HG03108 (cell line): ENCODE results near the gene COMMD1.
"Not testable (repeated sequence)": the region's sequence is repeated elsewhere in the genome, so short reads cannot be mapped to it uniquely, and the experiment has no call there.

Experiments
- ATAC-seq: cut with Tn5 transposase; IDR thresholded peaks from one replicate; pipeline ENCODE4 v1.9.1; 2021; ENCODE audit warnings: moderate library complexity; ENCODE audit not compliant: unreplicated experiment

The COMMD1 gene

DNA sequence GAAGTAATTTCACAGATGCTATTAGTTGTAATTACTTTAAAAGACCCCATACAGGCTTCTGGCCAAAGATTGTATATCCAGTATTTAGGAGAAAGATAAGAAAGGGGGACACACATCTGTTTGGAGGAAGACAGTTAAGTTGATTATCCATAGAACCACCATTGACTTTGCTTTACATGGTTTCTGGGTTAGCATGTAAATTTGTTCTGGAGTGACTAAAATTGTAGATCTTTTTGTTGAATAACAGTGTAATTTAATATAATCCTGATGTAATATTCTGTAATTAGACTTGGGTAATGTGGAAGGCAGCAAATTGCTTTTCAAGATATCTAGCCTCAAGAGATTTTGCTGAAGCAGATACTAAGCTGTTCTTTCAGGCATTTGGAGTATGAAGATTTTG, 17.2 kb downstream of the COMMD1 start:
- no peak for ATAC-seq

DNA sequence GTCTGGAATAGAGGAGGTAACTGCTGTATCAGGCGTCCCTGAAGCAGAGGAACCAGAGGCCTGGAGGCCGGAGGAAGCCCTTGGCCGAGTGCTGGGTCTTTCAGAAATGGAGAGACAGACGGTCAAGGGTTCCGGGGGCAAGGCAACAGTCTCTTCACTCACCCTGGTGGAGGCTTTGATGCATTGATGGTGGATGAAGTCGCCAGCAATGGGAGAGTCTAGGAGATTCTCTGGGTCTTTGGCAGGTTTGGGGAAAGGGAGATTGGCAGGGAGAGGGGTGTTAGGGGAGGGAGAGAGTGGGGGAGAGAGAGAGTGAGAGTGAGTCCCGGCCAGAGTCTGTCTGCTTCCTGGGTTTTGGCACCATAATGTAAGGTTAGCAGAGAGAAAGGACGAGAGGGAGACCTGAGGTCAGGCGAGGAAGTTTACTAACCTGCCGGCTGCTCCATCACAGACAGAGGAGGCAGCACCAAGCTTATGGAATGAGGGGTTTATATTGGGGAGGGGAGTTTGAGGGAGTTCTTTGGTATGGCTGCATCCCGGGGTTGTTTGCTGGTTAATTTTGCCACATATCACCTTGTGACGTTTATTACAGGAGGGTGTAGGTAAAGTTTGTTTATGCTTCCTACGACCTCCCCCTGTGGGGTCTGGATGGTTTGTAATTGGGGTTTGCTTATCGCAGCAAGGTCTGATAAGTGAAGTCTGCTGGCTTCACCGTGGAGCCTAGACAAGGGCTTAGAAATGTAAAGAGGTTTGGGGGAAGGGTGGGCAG, 19.6 kb downstream of the COMMD1 start:
- no peak for ATAC-seq

DNA sequence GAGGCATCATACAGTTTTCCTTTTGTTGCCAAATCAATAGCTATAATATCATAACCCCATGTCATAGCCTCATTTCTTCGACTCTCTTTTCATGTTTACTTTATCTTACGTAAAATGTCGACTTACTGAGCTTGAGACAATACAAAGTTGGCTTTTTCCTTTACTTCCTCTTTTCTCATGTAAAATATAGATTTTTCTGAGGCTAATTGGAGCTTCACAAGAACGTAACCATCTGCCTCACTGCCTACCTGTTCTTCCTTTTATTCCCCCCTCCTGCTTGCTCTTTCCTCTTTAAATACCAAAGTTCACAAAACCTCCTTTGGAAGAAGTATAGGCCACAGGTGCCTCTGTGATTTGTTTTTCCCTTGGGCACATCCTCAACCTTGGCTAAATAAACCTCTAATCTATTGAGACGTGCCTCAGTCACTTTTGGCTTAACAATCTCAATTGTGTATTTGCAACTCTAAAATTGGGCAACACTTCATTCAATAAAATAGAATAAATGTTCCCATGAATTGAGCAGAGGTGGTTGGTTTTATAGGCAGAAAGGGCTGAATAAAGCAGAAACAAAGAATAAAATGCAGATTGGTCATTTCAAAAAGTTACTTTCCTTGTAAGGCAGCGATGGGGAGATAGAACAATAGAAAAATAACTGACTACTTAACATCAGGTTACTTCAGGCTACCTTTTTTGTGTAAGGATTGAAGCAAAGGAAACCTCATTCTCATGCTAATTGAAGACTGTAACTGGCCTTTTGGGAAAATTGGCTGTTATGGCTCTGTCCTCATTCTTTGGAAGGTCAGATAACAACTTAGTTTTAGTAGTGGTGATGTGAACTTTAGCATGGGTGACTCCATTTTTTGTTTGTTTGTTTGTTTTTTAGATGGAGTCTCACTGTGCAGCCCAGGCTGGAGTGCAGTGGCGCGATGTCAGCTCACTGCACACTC, 21.3 kb downstream of the COMMD1 start:
- no peak for ATAC-seq

DNA sequence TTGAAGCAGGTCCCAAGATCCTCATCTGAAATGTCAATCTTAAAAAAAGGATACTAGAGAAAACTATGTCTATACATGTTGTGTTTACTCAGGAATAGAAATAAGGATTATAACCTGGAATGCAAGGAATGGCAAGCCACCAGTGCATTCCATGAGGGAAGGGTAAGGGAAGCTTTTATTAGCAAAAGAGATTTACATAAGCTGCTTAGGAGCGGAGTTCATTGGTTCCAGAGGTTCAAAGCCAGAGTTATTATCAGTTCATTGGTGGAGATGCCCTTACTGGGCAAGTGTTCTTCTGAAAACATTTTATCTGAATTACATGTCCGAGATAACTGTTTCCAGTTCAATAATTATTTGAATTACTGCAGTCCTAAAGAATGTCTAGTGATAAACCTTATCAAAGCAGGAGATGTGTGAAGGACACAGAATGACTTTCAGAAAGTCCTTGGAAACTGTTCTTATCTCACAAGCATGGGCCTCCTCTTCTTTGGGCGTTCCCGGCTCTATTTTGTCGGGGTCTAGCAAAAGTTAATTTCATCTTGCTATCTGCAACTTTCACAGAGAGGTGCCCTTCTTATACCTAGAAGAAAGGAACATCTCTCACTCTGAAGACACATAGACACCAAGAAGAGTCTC, 23.5 kb downstream of the COMMD1 start:
- no peak for ATAC-seq

DNA sequence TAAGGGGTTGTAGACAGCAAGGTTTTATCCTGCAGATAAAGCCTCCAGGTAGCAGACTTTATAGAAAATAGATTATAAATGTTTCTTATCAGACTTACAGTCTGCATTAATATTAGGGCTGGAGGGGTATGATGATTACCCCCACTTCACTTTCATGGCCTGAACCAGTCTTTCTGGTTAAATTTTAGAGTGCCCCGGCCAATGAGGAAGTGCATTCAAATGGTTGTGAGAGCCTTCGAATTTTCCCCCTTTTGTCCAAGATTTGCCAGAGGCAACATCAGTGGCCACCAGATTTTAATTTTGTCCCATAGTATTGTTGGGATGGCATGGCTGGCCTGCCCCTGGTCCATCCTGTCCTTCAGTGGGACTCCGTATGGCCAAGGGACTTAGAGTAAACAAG, 31.6 kb downstream of the COMMD1 start:
- no peak for ATAC-seq

DNA sequence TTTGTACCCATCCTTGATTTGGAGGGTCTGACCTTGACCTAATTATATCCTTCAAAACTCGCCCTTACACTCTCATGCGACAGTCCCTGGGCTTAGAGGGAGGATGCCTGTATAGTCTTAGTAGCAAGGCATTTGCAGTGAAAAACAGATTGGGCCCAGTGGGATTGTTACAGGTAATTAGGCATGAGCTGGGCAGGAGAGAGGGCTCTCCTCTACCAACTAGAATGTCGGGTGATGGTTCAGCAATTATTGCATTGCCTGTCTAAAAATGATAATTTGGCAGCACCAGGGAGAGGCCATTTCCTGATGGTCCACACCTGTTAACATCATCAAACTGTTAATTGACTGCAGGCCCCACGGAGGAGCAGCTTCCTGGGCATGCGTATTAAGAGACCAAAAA, 32.4 kb downstream of the COMMD1 start:
- no peak for ATAC-seq

DNA sequence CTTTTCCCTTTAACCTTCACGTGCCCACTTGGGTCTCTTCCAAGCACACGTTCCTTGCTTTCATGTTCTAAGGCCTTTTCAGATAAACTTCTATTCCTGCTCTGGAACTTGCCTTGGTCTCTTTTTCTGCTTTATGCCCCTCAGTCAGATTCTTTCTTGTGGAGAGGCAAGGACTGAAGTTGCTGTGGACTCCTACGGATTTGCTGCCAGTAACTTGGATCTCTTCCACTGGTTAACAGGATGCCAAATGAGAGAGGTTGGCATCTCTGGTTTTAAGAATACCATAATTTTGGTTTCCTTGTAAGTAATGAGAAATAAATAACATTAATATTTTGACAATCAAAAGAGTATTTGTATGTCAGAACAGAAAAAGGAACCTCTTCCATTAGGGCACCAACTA, 33.0 kb downstream of the COMMD1 start:
- no peak for ATAC-seq

DNA sequence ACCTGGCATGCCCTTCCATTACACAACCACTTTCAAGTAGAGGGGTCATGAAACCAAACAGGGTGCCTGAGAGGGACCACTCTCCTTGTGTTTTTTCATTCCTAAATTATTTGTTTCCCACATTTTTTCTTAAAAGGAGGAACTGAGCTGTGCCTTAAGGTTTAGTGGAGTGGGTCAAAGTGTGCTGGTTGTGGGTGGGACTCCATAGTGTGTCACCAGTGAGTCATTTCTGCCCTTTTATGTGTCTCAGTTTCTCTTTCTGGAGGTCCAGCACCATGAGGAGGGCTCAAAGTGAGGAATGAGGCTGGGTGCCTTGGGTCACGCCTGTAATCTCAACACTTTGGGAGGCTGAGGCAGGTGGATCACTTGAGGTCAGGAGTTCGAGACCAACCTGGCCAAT, 37.8 kb downstream of the COMMD1 start:
- ATAC-seq, result no peak

DNA sequence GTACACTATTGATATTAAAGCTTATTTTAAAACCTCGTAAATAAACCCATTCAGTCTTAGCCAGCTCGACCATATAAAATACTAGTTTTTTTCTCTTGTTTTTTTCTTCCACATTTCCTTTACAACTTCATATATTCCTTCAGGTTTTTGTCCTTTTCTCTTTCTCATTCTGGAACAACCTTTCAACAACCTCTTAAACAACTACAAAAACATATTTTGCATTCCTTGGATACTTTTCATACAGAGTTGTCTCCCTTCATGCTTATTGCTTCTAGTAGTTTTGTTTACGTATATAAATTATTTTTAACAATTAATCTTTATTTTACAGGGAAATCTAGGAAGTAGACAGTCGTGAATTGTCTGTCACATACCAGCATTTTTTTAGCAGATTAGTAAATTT, 41.2 kb downstream of the COMMD1 start:
- no peak for ATAC-seq

DNA sequence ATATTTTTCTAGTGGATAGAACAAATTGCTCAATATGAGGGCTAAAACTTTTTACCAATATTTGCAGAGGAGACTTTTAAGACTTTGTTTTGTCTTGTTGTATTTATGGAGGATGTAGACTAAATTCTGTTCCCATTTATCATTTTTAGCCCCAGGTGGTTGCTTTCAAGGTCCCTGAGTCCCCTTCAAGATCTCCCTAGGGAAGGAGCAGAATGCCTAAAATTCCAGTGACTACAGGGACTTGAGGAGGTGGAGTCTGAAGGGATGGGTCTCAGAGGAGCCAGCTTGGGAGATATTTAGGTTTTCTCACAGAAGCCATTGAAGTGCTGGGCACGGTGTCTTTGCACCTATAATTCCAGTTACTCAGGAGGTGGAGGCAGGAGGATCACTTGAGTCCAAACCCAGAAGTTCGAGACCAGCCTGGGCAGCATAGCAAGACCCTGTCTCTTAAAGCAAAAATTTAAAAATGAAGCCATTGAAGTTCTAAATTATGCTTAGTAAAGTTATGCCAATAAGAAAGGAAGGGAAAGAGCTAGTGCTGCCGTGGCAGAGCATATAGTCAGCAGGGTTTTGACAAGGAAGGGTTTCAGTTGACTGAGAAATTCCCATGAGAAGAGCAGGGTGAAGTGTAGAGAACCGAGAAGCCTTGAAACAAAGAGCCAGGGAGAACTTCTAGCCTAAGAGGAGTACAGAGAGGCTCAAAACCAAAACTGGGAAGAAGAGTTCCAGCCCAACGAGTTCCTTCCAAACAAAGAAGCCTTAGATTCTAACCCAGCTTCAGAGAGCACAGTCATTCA, 43.4 kb downstream of the COMMD1 start:
- ATAC-seq, result no peak

DNA sequence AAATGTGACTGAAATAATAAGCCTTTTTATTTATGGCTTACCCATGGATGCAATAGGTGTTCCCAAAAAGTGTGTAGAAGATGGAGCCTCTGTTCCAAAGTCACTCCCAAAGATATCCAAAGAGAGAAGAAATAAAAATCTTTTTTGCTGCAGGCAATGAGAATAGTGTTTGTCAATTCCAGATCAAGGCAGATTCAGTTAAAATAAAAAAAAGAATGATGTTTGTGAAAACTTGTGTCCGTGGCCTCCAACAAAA, 43.9 kb downstream of the COMMD1 start:
- ATAC-seq, result no peak

DNA sequence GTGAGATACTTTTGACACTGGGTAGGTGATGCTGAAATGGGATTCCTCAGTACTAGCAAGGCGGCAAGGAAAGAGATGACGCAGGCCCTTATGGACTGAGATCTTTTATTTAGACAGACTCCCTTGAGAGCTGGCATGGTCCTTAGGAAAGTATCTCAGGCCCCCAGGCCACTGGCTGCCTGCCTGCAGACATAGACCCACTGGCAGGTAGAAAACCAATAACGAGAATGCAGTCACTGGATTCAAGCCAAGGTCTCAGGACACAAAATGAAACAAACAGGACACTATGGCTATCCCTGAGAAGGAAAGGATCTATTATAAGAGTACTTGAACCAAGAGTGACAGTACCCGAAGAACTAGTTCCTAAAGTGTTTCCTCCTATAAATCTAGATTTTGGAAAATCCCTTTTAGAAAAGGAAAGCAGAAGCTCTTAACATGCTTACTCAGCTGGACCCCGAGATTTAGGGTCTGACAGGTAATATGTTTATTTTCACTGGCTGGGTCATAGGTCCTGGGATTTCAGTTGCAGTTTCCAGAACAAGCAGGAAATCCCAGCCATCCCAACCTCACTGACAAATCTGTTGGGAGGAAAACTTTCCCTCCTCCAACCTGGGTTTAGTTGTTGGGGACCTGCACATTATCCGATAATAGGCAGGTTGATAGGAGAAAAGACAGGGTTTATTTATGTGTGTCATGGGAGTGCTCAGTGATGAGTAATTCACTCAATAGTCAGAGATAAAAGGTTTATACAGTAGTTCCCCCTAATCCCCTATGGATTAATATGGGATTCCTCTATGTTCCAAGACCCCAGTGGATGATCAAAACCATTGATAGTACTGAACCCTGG, 44.5 kb downstream of the COMMD1 start:
- no peak for ATAC-seq

DNA sequence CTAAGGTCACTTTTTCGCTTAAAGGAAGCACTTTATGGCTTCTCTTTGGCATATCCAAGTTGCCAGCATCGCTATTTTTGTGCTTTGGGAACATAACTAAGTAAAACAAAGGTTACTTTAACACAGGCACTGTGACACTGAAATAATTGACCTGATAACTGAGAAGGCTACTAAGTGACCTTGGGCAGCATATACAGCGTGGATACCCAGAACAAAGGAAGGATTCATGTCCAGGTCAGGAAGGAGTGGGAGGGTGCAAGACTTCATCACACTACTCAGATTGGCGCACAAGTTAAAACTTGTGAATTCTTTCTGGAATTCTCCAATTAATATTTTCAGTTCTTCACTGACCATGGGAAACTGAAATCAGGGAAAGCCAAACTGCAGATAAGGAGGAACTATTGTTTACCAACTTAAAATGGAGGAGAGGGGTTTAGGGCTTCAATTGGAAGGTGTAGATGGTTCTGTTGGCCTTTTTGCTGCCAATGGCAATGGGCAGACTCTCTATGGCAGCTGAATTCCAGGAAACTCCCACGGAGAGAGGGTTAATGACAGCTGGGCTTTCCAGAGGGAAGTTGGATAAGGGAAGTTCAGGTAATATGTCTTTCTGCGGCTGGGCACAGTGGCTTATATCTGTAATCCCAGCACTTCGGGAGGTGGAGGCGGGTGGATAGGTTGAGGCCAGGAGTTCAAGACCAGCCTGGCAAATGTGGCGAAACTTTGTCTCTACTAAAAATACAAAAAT, 45.3 kb downstream of the COMMD1 start:
- no peak for ATAC-seq

DNA sequence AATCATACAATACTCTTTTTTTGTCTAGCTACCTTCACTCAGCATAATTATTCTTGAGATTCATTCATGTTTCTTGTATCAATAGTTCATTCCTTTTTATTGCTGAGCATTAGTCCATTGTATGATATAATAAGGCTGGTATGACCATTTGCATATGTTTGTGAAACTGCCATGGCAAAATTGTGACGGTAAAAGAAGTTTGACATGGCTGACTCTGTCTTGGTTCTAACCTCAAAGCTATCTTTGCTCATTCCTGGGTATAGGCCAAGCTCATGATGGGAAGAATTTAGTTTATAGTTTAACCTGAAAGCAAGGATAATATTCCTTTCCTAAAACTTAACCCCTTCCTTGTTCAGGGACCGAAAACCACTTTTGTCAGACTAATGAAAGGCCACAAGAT, 46.4 kb downstream of the COMMD1 start:
- no peak for ATAC-seq

DNA sequence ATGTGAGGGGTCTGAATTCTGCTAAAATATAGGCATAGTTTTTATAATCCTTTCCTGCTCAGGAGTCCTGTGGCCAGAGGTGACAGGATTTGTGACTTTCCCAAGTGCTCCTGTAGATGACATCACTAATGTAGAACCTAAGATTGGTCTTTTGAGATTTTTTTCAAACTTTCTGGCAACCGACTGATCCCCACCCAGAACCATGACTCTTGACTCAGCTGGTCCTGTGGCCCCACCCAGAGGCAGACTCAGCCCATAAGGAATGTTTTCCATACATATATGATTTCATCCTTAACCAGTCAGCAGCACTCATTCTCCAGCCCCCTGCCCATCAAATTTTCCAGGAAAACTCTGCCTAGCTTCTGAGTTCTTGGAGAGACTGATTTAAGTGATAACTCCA, 46.8 kb downstream of the COMMD1 start:
- ATAC-seq, result no peak

DNA sequence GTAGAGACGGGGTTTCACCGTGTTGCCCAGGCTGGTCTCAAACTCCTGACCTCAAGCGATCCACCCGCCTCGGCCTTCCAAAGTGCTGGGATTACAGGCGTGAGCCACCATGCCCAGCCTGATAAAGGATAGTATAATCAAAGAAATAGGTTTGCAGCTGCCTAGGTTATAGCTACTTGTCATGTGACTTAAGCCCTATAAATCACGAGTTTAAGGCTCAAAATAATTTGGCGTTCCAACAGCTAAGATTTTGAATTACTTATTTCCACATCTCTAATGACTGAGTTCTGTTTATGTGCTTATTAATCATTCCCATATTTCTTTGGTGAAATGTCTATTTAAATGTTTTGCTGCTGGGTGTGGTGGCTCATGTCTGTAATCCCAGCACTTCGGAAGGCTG, 49.4 kb downstream of the COMMD1 start:
- not testable (repeated sequence) for ATAC-seq

DNA sequence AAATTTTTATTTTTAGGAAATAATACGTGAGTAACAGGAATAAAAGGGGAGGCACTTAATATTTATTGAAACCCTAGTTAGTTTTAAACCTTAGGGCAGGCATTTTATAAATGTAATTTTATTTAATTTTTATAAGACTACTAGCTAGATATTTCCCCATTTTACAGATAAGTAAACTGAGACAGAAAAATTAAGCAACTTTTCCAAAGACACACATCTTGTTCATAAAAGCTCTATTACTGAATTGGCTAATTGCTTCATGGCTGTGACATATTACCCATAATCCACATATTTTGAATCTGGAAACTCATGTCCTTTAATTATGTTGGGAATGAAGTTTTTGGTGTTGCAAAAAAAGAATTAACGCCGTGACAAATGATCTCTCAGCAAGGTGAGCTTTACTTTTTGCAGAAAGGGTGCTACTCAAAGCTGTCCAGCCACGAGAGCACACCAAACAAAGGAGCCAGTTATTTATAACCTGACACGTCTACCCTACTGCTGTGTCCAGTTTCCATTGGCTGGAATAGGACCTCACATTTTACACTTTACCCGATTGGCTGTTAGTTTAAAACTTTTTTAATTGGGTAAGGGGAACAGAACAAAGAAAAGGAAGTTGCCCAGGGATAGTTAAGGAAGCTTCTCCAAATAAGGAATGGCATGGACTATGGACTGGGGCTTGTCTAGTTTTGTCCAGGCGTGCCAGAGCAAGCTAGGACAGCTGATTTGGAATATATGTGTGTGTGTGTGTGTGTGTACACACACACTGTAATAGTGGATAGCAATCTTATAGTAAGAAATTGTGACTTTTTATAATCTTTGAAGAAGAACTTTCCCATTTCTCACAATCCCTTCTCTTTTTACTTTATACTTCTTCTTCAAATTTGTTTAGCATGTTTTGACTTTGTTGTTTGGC, 54.2 kb downstream of the COMMD1 start:
- no peak for ATAC-seq

DNA sequence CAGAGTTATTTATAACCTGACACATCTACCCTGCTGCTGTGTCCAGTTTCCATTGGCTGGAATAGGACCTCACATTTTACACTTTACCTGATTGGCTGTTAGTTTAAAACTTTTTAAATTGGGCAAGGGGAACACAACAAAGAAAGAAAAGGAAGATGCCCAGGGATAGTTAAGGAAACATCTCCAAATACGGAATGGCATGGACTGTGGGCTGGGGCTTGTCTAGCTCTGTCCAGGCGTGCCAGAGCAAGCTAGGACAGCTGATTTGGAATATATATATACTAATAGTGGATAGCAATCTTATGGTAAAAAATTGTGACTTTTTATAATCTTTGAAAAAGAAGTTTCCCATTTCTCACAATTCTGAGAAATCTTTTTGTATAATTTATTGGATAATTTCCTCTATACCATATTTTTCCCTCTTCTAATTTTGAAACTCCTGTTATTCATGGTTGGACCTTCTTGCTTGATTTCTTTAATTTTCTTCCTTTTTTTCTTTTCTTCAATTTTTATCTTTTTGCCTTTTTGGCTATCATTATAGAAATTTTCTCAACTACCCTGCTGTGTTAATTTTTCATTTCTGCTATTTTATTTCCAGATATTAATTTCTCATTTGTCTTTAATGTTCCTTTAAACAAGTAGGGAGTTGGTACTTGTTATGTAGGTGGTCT, 55.9 kb downstream of the COMMD1 start:
- ATAC-seq, result no peak
